ENCODE results near the gene SBK3. TPM values are rescaled to one million over a fixed set of nuclear protein-coding genes. Genes with fewer than 3 reads are reported as not detected.

The SBK3 gene
- total and polyA plus RNA-seq, 2 of the 8 experiments (the other 6 are each of a cell fraction or from before 2014, with no cell fraction given), result 0.76 to 1.5 TPM

GRCh38 chr19:55552620-55553019 is 7.3 kb upstream of the SBK3 start (continued):
- TF ChIP-seq BRCA1 (IDR thresholded peaks at IDR 0.05; ENCODE audit: low read depth, low read length) (no peak), TAF1 (IDR thresholded peaks at IDR 0.05; ENCODE audit: low read depth, low read length) (no peak), SUZ12 (IDR thresholded peaks at IDR 0.05; ENCODE audit: low read length) (no peak)
